ENCODE data around the gene ROCK2.

- TF ChIP-seq, protein P1, sequence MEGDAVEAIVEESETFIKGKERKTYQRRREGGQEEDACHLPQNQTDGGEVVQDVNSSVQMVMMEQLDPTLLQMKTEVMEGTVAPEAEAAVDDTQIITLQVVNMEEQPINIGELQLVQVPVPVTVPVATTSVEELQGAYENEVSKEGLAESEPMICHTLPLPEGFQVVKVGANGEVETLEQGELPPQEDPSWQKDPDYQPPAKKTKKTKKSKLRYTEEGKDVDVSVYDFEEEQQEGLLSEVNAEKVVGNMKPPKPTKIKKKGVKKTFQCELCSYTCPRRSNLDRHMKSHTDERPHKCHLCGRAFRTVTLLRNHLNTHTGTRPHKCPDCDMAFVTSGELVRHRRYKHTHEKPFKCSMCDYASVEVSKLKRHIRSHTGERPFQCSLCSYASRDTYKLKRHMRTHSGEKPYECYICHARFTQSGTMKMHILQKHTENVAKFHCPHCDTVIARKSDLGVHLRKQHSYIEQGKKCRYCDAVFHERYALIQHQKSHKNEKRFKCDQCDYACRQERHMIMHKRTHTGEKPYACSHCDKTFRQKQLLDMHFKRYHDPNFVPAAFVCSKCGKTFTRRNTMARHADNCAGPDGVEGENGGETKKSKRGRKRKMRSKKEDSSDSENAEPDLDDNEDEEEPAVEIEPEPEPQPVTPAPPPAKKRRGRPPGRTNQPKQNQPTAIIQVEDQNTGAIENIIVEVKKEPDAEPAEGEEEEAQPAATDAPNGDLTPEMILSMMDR (IDR thresholded peaks at IDR 0.05): no peak
- no peak for TF ChIP-seq POLR2A (IDR thresholded peaks at IDR 0.05)
Observed at GRCh38 chr2:11180653-11181052, 163.8 kb downstream of the ROCK2 start.

Data from Peyer's patch (tissue), 4 donors.